GM12878 (cell line): ENCODE results near the gene KRT7. TPM values are rescaled to one million over a fixed set of nuclear protein-coding genes. Genes with fewer than 3 reads are reported as not detected.

Source experiments
- polyA plus RNA-seq, 11 experiments: library from polyadenylated mRNA; depleted of rRNA in 4 of 11; unstranded in 6 of 11; stranded (reverse) in 5 of 11; fragments of >200 nt; fragmentation: Nextera tagmentation in 4 of 11; fragmentation: Illumina TruSeq in 1 of 11; extraction: Ambion mirVana in 4 of 11; extraction: Trizol in 1 of 11; gene quantifications; 1 replicate in 1 of 11; 2 replicates in 10 of 11; pipeline versions ENCODE4 v1.2.1 to v1.2.3, GENCODE V29; 2011 to 2016; ENCODE audit warnings: inconsistent platforms in 2 of 11, missing spikeins in 2 of 11, low read depth in 1 of 11
- total RNA-seq, 4 experiments: library from RNA; depleted of rRNA in 3 of 4; stranded (reverse); fragments of >200 nt in 3 of 4; fragmentation: Illumina TruSeq in 1 of 4; extraction: Trizol in 1 of 4; gene quantifications; 2 replicates each; pipeline versions ENCODE4 v1.2.1 to v1.2.3, GENCODE V29; 2013 to 2021

The KRT7 gene
- total and polyA plus RNA-seq, 10 of the 15 experiments (the other 5 are each of a cell fraction or from before 2014, with no cell fraction given) = 0.90 to 18.7 (median 4.8) TPM

Other genes with a start within 250 kb of the KRT7 start
Only the 7 nearest of the 14 such genes appear.
- not detected in 2 replicates for gene SMIM41, start 153.5 kb upstream of the KRT7 start, total RNA-seq (2014; rRNA removed)
- gene SMIM41, start 153.5 kb upstream of the KRT7 start, total RNA-seq (2014; rRNA removed; fragmentation: Illumina TruSeq; extraction: Trizol) = not detected in 2 replicates
- gene SMIM41, start 153.5 kb upstream of the KRT7 start, total RNA-seq (2021) = 0.19 TPM in 1 of 2 replicates, not detected in the other
- gene SMIM41, start 153.5 kb upstream of the KRT7 start, polyA plus RNA-seq (2011; rRNA removed) = not detected in 2 replicates
- not detected in 2 replicates for gene SMIM41, start 153.5 kb upstream of the KRT7 start, polyA plus RNA-seq (2014; fragmentation: Illumina TruSeq; extraction: Trizol)
- not detected for gene SMIM41, start 153.5 kb upstream of the KRT7 start, polyA plus RNA-seq (2014; fragmentation: Nextera tagmentation; extraction: Ambion mirVana)
- not detected in 2 replicates for gene SMIM41, start 153.5 kb upstream of the KRT7 start, polyA plus RNA-seq (2014; rRNA removed)
- not detected for gene SMIM41, start 153.5 kb upstream of the KRT7 start, polyA plus RNA-seq (2016; fragmentation: Nextera tagmentation; extraction: Ambion mirVana)
- not detected in 2 replicates for gene KRT80, start 41.2 kb upstream of the KRT7 start, total RNA-seq (2014; rRNA removed)
- gene KRT80, start 41.2 kb upstream of the KRT7 start, total RNA-seq (2014; rRNA removed; fragmentation: Illumina TruSeq; extraction: Trizol) = not detected in 2 replicates
- gene KRT80, start 41.2 kb upstream of the KRT7 start, total RNA-seq (2021) = 0.05 TPM in 1 of 2 replicates, not detected in the other
- 0.01 TPM in 1 of 2 replicates, not detected in the other for gene KRT80, start 41.2 kb upstream of the KRT7 start, polyA plus RNA-seq (2011; rRNA removed)
- not detected in 2 replicates for gene KRT80, start 41.2 kb upstream of the KRT7 start, polyA plus RNA-seq (2014; fragmentation: Illumina TruSeq; extraction: Trizol)
- not detected for gene KRT80, start 41.2 kb upstream of the KRT7 start, polyA plus RNA-seq (2014; fragmentation: Nextera tagmentation; extraction: Ambion mirVana)
- gene KRT80, start 41.2 kb upstream of the KRT7 start, polyA plus RNA-seq (2014; rRNA removed) = not detected in 2 replicates
- not detected for gene KRT80, start 41.2 kb upstream of the KRT7 start, polyA plus RNA-seq (2016; fragmentation: Nextera tagmentation; extraction: Ambion mirVana)
- 0.11 and 0.27 TPM in 2 replicates for gene KRT86, start 41.4 kb downstream of the KRT7 start, total RNA-seq (2014; rRNA removed)
- 0.09 TPM in 1 of 2 replicates, not detected in the other for gene KRT86, start 41.4 kb downstream of the KRT7 start, total RNA-seq (2014; rRNA removed; fragmentation: Illumina TruSeq; extraction: Trizol)
- gene KRT86, start 41.4 kb downstream of the KRT7 start, total RNA-seq (2021) = 0.29 and 0.33 TPM in 2 replicates
- gene KRT86, start 41.4 kb downstream of the KRT7 start, polyA plus RNA-seq (2011; rRNA removed) = 0.39 and 0.54 TPM in 2 replicates
- not detected in 2 replicates for gene KRT86, start 41.4 kb downstream of the KRT7 start, polyA plus RNA-seq (2014; fragmentation: Illumina TruSeq; extraction: Trizol)
- gene KRT86, start 41.4 kb downstream of the KRT7 start, polyA plus RNA-seq (2014; fragmentation: Nextera tagmentation; extraction: Ambion mirVana) = not detected
- gene KRT86, start 41.4 kb downstream of the KRT7 start, polyA plus RNA-seq (2014; rRNA removed) = 0.13 and 0.23 TPM in 2 replicates
- gene KRT86, start 41.4 kb downstream of the KRT7 start, polyA plus RNA-seq (2016; fragmentation: Nextera tagmentation; extraction: Ambion mirVana) = under 1 TPM; 0.12 to 0.13 TPM
- gene KRT81, start 58.3 kb downstream of the KRT7 start, total RNA-seq (2014; rRNA removed) = not detected in 2 replicates
- not detected in 2 replicates for gene KRT81, start 58.3 kb downstream of the KRT7 start, total RNA-seq (2014; rRNA removed; fragmentation: Illumina TruSeq; extraction: Trizol)
- gene KRT81, start 58.3 kb downstream of the KRT7 start, total RNA-seq (2021) = 0.15 and 0.35 TPM in 2 replicates
- 0.05 and 0.06 TPM in 2 replicates for gene KRT81, start 58.3 kb downstream of the KRT7 start, polyA plus RNA-seq (2011; rRNA removed)
- gene KRT81, start 58.3 kb downstream of the KRT7 start, polyA plus RNA-seq (2014; fragmentation: Illumina TruSeq; extraction: Trizol) = not detected in 2 replicates
- not detected for gene KRT81, start 58.3 kb downstream of the KRT7 start, polyA plus RNA-seq (2014; fragmentation: Nextera tagmentation; extraction: Ambion mirVana)
- gene KRT81, start 58.3 kb downstream of the KRT7 start, polyA plus RNA-seq (2014; rRNA removed) = not detected in 2 replicates
- not detected for gene KRT81, start 58.3 kb downstream of the KRT7 start, polyA plus RNA-seq (2016; fragmentation: Nextera tagmentation; extraction: Ambion mirVana)
- not detected in 2 replicates for gene KRT83, start 88.2 kb downstream of the KRT7 start, total RNA-seq (2014; rRNA removed)
- not detected in 2 replicates for gene KRT83, start 88.2 kb downstream of the KRT7 start, total RNA-seq (2014; rRNA removed; fragmentation: Illumina TruSeq; extraction: Trizol)
- not detected in 2 replicates for gene KRT83, start 88.2 kb downstream of the KRT7 start, total RNA-seq (2021)
- gene KRT83, start 88.2 kb downstream of the KRT7 start, polyA plus RNA-seq (2011; rRNA removed) = not detected in 2 replicates
- not detected in 2 replicates for gene KRT83, start 88.2 kb downstream of the KRT7 start, polyA plus RNA-seq (2014; fragmentation: Illumina TruSeq; extraction: Trizol)
- gene KRT83, start 88.2 kb downstream of the KRT7 start, polyA plus RNA-seq (2014; fragmentation: Nextera tagmentation; extraction: Ambion mirVana) = not detected
- gene KRT83, start 88.2 kb downstream of the KRT7 start, polyA plus RNA-seq (2014; rRNA removed) = not detected in 2 replicates
- not detected for gene KRT83, start 88.2 kb downstream of the KRT7 start, polyA plus RNA-seq (2016; fragmentation: Nextera tagmentation; extraction: Ambion mirVana)
- 0.06 TPM in 1 of 2 replicates, not detected in the other for gene KRT85, start 134.2 kb downstream of the KRT7 start, total RNA-seq (2014; rRNA removed)
- gene KRT85, start 134.2 kb downstream of the KRT7 start, total RNA-seq (2014; rRNA removed; fragmentation: Illumina TruSeq; extraction: Trizol) = not detected in 2 replicates
- 0.15 TPM in 1 of 2 replicates, not detected in the other for gene KRT85, start 134.2 kb downstream of the KRT7 start, total RNA-seq (2021)
- 0.06 and 0.18 TPM in 2 replicates for gene KRT85, start 134.2 kb downstream of the KRT7 start, polyA plus RNA-seq (2011; rRNA removed)
- not detected in 2 replicates for gene KRT85, start 134.2 kb downstream of the KRT7 start, polyA plus RNA-seq (2014; fragmentation: Illumina TruSeq; extraction: Trizol)
- gene KRT85, start 134.2 kb downstream of the KRT7 start, polyA plus RNA-seq (2014; fragmentation: Nextera tagmentation; extraction: Ambion mirVana) = not detected
- gene KRT85, start 134.2 kb downstream of the KRT7 start, polyA plus RNA-seq (2014; rRNA removed) = 0.04 TPM in 1 of 2 replicates, not detected in the other
- gene KRT85, start 134.2 kb downstream of the KRT7 start, polyA plus RNA-seq (2016; fragmentation: Nextera tagmentation; extraction: Ambion mirVana) = under 1 TPM in 1 of 2 experiments, not detected in 1; 0.05 TPM
- not detected in 2 replicates for gene KRT84, start 152.4 kb downstream of the KRT7 start, total RNA-seq (2014; rRNA removed)
- not detected in 2 replicates for gene KRT84, start 152.4 kb downstream of the KRT7 start, total RNA-seq (2014; rRNA removed; fragmentation: Illumina TruSeq; extraction: Trizol)
- not detected in 2 replicates for gene KRT84, start 152.4 kb downstream of the KRT7 start, total RNA-seq (2021)
- gene KRT84, start 152.4 kb downstream of the KRT7 start, polyA plus RNA-seq (2011; rRNA removed) = not detected in 2 replicates
- not detected in 2 replicates for gene KRT84, start 152.4 kb downstream of the KRT7 start, polyA plus RNA-seq (2014; fragmentation: Illumina TruSeq; extraction: Trizol)
- not detected for gene KRT84, start 152.4 kb downstream of the KRT7 start, polyA plus RNA-seq (2014; fragmentation: Nextera tagmentation; extraction: Ambion mirVana)
- not detected in 2 replicates for gene KRT84, start 152.4 kb downstream of the KRT7 start, polyA plus RNA-seq (2014; rRNA removed)
- not detected for gene KRT84, start 152.4 kb downstream of the KRT7 start, polyA plus RNA-seq (2016; fragmentation: Nextera tagmentation; extraction: Ambion mirVana)